GM12878 (cell line): ENCODE measurements around the gene TTLL13. TPM values are rescaled to one million over a fixed set of nuclear protein-coding genes. Genes with fewer than 3 reads are reported as not detected.

Experiments
- BCL11A ChIP-seq: IDR thresholded peaks from 2 replicates; pipeline ENCODE4 v1.6.1; 2011; ENCODE audit warnings: low read depth, low read length
- CBFB ChIP-seq: IDR thresholded peaks from 2 replicates; pipeline ENCODE4 v1.6.1; 2016; ENCODE audit warnings: antibody characterized with exemption, low read depth
- CEBPB ChIP-seq, 2 experiments: fragments of 150-350 bp in 1 of 2; IDR thresholded peaks; 2 replicates each; pipeline ENCODE4 v1.6.1; 2012 to 2014; ENCODE audit warnings: low read depth in 2 of 2, low read length in 2 of 2, borderline replicate concordance in 1 of 2, inconsistent platforms in 1 of 2
- E2F4 ChIP-seq: IDR thresholded peaks from 2 replicates; pipeline ENCODE4 v1.6.1; 2012; ENCODE audit warnings: low read depth, low read length, improper control_type of control experiment
- ESRRA ChIP-seq: IDR thresholded peaks from 2 replicates; pipeline ENCODE4 v1.6.1; 2012; ENCODE audit warnings: mild to moderate bottlenecking, low read length, improper control_type of control experiment
- GATAD2B ChIP-seq: fragments of 450-650 bp; conservative IDR thresholded peaks from 2 replicates; pipeline ENCODE4 v1.6.1; 2017; ENCODE audit warnings: low read depth, mild to moderate bottlenecking, moderate library complexity
- IRF5 ChIP-seq: fragments of 450-650 bp; IDR thresholded peaks from 2 replicates; pipeline ENCODE4 v1.6.1; 2017; ENCODE audit warnings: borderline replicate concordance
- LARP7 ChIP-seq: fragments of 450-650 bp; IDR thresholded peaks from 2 replicates; pipeline ENCODE4 v1.6.1; 2017; ENCODE audit warnings: mild to moderate bottlenecking
- MAX ChIP-seq: IDR thresholded peaks from 2 replicates; pipeline ENCODE4 v1.6.1; 2012; ENCODE audit warnings: low read depth, low read length, improper control_type of control experiment
- MEF2A ChIP-seq: IDR thresholded peaks from 2 replicates; pipeline ENCODE4 v1.6.1; 2011; ENCODE audit warnings: low read depth, mild to moderate bottlenecking, low read length, moderate library complexity; ENCODE audit not compliant: insufficient read depth
- NR2F1 ChIP-seq: fragments of 450-650 bp; conservative IDR thresholded peaks from 2 replicates; pipeline ENCODE4 v1.6.1; 2017; ENCODE audit warnings: mild to moderate bottlenecking
- NRF1 ChIP-seq: conservative IDR thresholded peaks from 2 replicates; pipeline ENCODE4 v1.6.1; 2011; ENCODE audit warnings: mild to moderate bottlenecking, low read depth, low read length, improper control_type of control experiment
- RFX5 ChIP-seq: IDR thresholded peaks from 2 replicates; pipeline ENCODE4 v1.6.1; 2011; ENCODE audit warnings: low read depth, low read length, improper control_type of control experiment
- SIX5 ChIP-seq: IDR thresholded peaks from 2 replicates; pipeline ENCODE4 v1.6.1; 2011; ENCODE audit warnings: mild to moderate bottlenecking, low read depth, low read length, moderate library complexity; ENCODE audit not compliant: severe bottlenecking
- SRF ChIP-seq, 2 experiments: IDR thresholded peaks; 2 replicates each; pipeline ENCODE4 v1.6.1; 2011; ENCODE audit warnings: low read depth in 2 of 2, low read length in 2 of 2, mild to moderate bottlenecking in 1 of 2, moderate library complexity in 1 of 2
- ZBTB33 ChIP-seq: fragments of 450-650 bp; IDR thresholded peaks from 2 replicates; pipeline ENCODE4 v1.6.1; 2017; ENCODE audit warnings: mild to moderate bottlenecking
- ZNF384 ChIP-seq: IDR thresholded peaks from 2 replicates; pipeline ENCODE4 v1.6.1; 2012; ENCODE audit warnings: low read depth, mild to moderate bottlenecking, low read length, improper control_type of control experiment, borderline replicate concordance
- ZZZ3 ChIP-seq: IDR thresholded peaks from 2 replicates; pipeline ENCODE4 v1.6.1; 2011; ENCODE audit warnings: low read depth; ENCODE audit not compliant: control insufficient read depth, insufficient read length
- polyA plus RNA-seq, 11 experiments: library from polyadenylated mRNA; depleted of rRNA in 4 of 11; unstranded in 6 of 11; stranded (reverse) in 5 of 11; fragments of >200 nt; fragmentation: Nextera tagmentation in 4 of 11; fragmentation: Illumina TruSeq in 1 of 11; extraction: Ambion mirVana in 4 of 11; extraction: Trizol in 1 of 11; gene quantifications; 1 replicate in 1 of 11; 2 replicates in 10 of 11; pipeline versions ENCODE4 v1.2.1 to v1.2.3, GENCODE V29; 2011 to 2016; ENCODE audit warnings: inconsistent platforms in 2 of 11, missing spikeins in 2 of 11, low read depth in 1 of 11
- total RNA-seq, 4 experiments: library from RNA; depleted of rRNA in 3 of 4; stranded (reverse); fragments of >200 nt in 3 of 4; fragmentation: Illumina TruSeq in 1 of 4; extraction: Trizol in 1 of 4; gene quantifications; 2 replicates each; pipeline versions ENCODE4 v1.2.1 to v1.2.3, GENCODE V29; 2013 to 2021
- TF ChIP-seq, protein P1 (sequence below): IDR thresholded peaks from 2 replicates; pipeline ENCODE4 v1.6.1; 2011; ENCODE audit warnings: borderline replicate concordance, low read depth, mild to moderate bottlenecking, moderate library complexity, low read length; ENCODE audit not compliant: insufficient read depth, poor library complexity, severe bottlenecking
- TF ChIP-seq, protein P2 (sequence below): fragments of 450-650 bp; formaldehyde crosslinking; IDR thresholded peaks from 2 replicates; pipeline ENCODE4 v1.5.0; 2022; ENCODE audit warnings: mild to moderate bottlenecking, missing genetic modification characterization

TTLL13 gene
- total and polyA plus RNA-seq, 10 of the 15 experiments (the other 5 are each of a cell fraction or from before 2014, with no cell fraction given): 0.03 to 0.32 (median 0.13) TPM; not detected in 1

DNA sequence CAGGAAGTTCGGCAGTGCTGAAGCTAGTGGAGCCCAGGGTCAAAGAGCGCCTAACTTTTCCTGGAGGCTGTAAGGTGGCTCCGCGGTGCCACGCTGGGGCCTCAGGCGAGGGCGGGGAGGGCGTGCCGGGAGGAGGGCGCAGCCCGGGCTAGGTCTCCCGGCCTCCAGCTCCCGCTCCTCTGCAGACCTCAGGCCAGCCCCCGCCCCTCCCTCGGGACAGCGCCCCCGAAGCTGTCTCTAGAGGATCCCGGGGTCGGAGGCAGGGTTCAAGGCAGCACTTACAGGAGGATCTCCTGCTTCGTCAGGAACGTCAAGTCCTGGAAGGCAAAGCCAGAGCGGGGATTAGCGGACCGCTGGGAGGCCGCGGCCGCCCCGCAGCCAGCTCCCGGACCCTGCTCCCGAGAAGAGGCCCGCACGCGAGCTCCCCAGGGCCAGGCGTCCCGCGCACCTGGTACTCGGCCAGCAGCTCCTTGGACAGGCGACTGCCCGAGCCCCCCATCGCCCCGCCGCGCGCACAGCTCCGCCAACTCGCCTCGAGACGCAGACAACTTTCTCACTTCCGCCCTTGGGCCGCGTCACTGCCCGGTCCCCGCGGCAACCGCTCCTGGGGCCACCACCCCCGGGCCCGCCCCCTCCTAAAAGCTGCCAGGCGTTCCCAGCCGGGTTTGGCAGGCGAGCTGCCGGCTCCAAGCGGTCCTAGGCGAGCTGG, 15.8 kb upstream of the TTLL13 start, which contains the start of gene CIB1 (continued):
- TF ChIP-seq ZZZ3: no peak
- TF ChIP-seq SIX5: no peak
- TF ChIP-seq CEBPB (IDR thresholded peaks at IDR 0.05; ENCODE audit: borderline replicate concordance in 1 of 2, low read depth in 2 of 2, low read length in 2 of 2): no peak
- TF ChIP-seq ZBTB33: no peak
- 0 out of 2 replicates have a peak, but pooled peaks have one; percentile 17 for TF ChIP-seq CBFB
- TF ChIP-seq, protein P1, sequence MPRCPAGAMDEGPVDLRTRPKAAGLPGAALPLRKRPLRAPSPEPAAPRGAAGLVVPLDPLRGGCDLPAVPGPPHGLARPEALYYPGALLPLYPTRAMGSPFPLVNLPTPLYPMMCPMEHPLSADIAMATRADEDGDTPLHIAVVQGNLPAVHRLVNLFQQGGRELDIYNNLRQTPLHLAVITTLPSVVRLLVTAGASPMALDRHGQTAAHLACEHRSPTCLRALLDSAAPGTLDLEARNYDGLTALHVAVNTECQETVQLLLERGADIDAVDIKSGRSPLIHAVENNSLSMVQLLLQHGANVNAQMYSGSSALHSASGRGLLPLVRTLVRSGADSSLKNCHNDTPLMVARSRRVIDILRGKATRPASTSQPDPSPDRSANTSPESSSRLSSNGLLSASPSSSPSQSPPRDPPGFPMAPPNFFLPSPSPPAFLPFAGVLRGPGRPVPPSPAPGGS: no peak
- TF ChIP-seq ESRRA: no peak
- no peak for TF ChIP-seq SRF (IDR thresholded peaks at IDR 0.05; ENCODE audit: low read depth in 2 of 2, low read length in 2 of 2)
- no peak for TF ChIP-seq E2F4
- TF ChIP-seq MAX: peak; percentile 20; the same call in 1 of the 2 replicates
- peak; percentile 75; the same call in 1 of the 2 replicates for TF ChIP-seq LARP7
- TF ChIP-seq, protein P2, sequence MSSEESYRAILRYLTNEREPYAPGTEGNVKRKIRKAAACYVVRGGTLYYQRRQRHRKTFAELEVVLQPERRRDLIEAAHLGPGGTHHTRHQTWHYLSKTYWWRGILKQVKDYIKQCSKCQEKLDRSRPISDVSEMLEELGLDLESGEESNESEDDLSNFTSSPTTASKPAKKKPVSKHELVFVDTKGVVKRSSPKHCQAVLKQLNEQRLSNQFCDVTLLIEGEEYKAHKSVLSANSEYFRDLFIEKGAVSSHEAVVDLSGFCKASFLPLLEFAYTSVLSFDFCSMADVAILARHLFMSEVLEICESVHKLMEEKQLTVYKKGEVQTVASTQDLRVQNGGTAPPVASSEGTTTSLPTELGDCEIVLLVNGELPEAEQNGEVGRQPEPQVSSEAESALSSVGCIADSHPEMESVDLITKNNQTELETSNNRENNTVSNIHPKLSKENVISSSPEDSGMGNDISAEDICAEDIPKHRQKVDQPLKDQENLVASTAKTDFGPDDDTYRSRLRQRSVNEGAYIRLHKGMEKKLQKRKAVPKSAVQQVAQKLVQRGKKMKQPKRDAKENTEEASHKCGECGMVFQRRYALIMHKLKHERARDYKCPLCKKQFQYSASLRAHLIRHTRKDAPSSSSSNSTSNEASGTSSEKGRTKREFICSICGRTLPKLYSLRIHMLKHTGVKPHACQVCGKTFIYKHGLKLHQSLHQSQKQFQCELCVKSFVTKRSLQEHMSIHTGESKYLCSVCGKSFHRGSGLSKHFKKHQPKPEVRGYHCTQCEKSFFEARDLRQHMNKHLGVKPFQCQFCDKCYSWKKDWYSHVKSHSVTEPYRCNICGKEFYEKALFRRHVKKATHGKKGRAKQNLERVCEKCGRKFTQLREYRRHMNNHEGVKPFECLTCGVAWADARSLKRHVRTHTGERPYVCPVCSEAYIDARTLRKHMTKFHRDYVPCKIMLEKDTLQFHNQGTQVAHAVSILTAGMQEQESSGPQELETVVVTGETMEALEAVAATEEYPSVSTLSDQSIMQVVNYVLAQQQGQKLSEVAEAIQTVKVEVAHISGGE (CRISPR knock-in tag): no peak
- TF ChIP-seq RFX5: no peak
- TF ChIP-seq IRF5: no peak
- peak; percentile 82 for TF ChIP-seq NR2F1
- no peak for TF ChIP-seq ZNF384
- TF ChIP-seq GATAD2B: peak; percentile 42; the same call in 1 of the 2 replicates
- no peak for TF ChIP-seq BCL11A
- no peak for TF ChIP-seq MEF2A
- no peak for TF ChIP-seq NRF1
